Activated CD8-positive, alpha-beta memory T cell treated with anti-CD3 and anti-CD28 coated beads for 48 hours (primary cell): ENCODE results near the gene POFUT2.

Experiments used
- DNase-seq, 3 experiments: peaks; one replicate each; pipeline ENCODE4 v3.0.0-alpha.2; 2020; ENCODE audit warnings: low read depth in 2 of 3, low spot score in 2 of 3

The POFUT2 gene

GRCh38 chr21:45225041-45225740 lies 62.5 kb downstream of the POFUT2 start:
- DNase-seq: no peak

GRCh38 chr21:45224189-45224938 lies 63.3 kb downstream of the POFUT2 start:
- no peak for DNase-seq

- no peak for DNase-seq
Observed at GRCh38 chr21:45223236-45224185, 64.2 kb downstream of the POFUT2 start.

- no peak for DNase-seq
Observed at GRCh38 chr21:45222001-45222400, 65.7 kb downstream of the POFUT2 start.

- no peak for DNase-seq
Observed at GRCh38 chr21:45220714-45221490, 66.8 kb downstream of the POFUT2 start.

- no peak for DNase-seq
Observed at GRCh38 chr21:45220071-45220481, 67.6 kb downstream of the POFUT2 start.

GRCh38 chr21:45219517-45219916 lies 68.2 kb downstream of the POFUT2 start:
- DNase-seq: no peak

GRCh38 chr21:45217010-45217409 lies 70.7 kb downstream of the POFUT2 start:
- DNase-seq: no peak

GRCh38 chr21:45215213-45215612 lies 72.5 kb downstream of the POFUT2 start:
- no peak for DNase-seq
